Keratinocyte (primary cell): ENCODE measurements around the gene SLX4IP.
"Not testable (repeated sequence)": the region's sequence is repeated elsewhere in the genome, so short reads cannot be mapped to it uniquely, and the experiment has no call there.

Source experiments
- CTCF ChIP-seq, 3 experiments: IDR thresholded peaks in 1 of 3; conservative IDR thresholded peaks in 1 of 3; optimal IDR thresholded peaks in 1 of 3; 2 replicates in 2 of 3; 3 replicates in 1 of 3; pipeline versions ENCODE3 to v1.5.1; 2011; ENCODE audit warnings: low read length in 3 of 3, mild to moderate bottlenecking in 3 of 3, moderate library complexity in 2 of 3, control low read depth in 1 of 3, inconsistent platforms in 1 of 3; ENCODE audit not compliant: insufficient read depth in 2 of 3; ENCODE audit errors: extremely low read depth in 1 of 3
- EZH2 ChIP-seq: IDR thresholded peaks from one replicate; pipeline ENCODE4 v1.6.1; 2012; ENCODE audit warnings: inconsistent platforms, mild to moderate bottlenecking, low read length, moderate library complexity

- not testable (repeated sequence) for TF ChIP-seq EZH2; CTCF (optimal IDR thresholded peaks at IDR 0.05 in 1 of 3, IDR thresholded peaks at IDR 0.05 in 1 of 3, conservative IDR thresholded peaks at IDR 0.05 in 1 of 3; ENCODE audit: extremely low read depth in 1 of 3, insufficient read depth in 2 of 3, low read length in 3 of 3)
Observed at GRCh38 chr20:10613426-10613825, 178.3 kb downstream of the SLX4IP start.
